ENCODE results near the gene F5. TPM values are rescaled to one million over a fixed set of nuclear protein-coding genes. Genes with fewer than 3 reads are reported as not detected.
A peak's percentile ranks its signal among the peaks of the same experiment; 100 is the strongest.

The F5 gene
- total and polyA plus RNA-seq, 2 experiments from 2014 or later = 0.01 TPM; not detected in 1

GRCh38 chr1:169473347-169473746 is 112.9 kb downstream of the F5 start:
- Histone ChIP-seq H3K36me3 (peaks cover 23% of the 10 kb centered on the region), H3K27ac (no peak overlapping the region), H3K27me3 (no peaks in the 10 kb centered on the region), H3K4me3 (no peak overlapping the region), H3K4me1 (ENCODE audit: low read depth) (no peaks in the 10 kb centered on the region), H3K9me3 (ENCODE audit: low read depth) (no peaks in the 10 kb centered on the region)
- TF ChIP-seq CTCF (IDR thresholded peaks at IDR 0.05; ENCODE audit: low read depth, low read length) = no peak
- no peak for DNase-seq (ENCODE audit: low read depth in 1 of 2, low spot score in 1 of 2)

- no peaks in the 10 kb centered on the region for H3K4me1 ChIP-seq (ENCODE audit: low read depth)
- H3K36me3 ChIP-seq = peaks cover 29% of the 10 kb centered on the region
- H3K9me3 ChIP-seq (ENCODE audit: low read depth) = no peaks in the 10 kb centered on the region
- no peak for TF ChIP-seq CTCF (IDR thresholded peaks at IDR 0.05; ENCODE audit: low read depth, low read length)
- no peak overlapping the region for H3K27ac ChIP-seq
- H3K4me3 ChIP-seq = no peak overlapping the region
- H3K27me3 ChIP-seq = no peaks in the 10 kb centered on the region
- DNase-seq (ENCODE audit: low read depth in 1 of 2, low spot score in 1 of 2) = no peak
Measured at GRCh38 chr1:169472738-169473137, 113.5 kb downstream of the F5 start.

GRCh38 chr1:169468982-169469381 is 117.3 kb downstream of the F5 start:
- H3K9me3 ChIP-seq (ENCODE audit: low read depth) = no peaks in the 10 kb centered on the region
- H3K36me3 ChIP-seq = peaks cover 22% of the 10 kb centered on the region
- no peak for TF ChIP-seq CTCF (IDR thresholded peaks at IDR 0.05; ENCODE audit: low read depth, low read length)
- no peak for DNase-seq (ENCODE audit: low read depth in 1 of 2, low spot score in 1 of 2)
- no peaks in the 10 kb centered on the region for H3K27me3 ChIP-seq
- H3K4me3 ChIP-seq = no peak overlapping the region
- no peaks in the 10 kb centered on the region for H3K4me1 ChIP-seq (ENCODE audit: low read depth)
- H3K27ac ChIP-seq = no peak overlapping the region

- TF ChIP-seq CTCF (IDR thresholded peaks at IDR 0.05; ENCODE audit: low read depth, low read length) = peak; percentile 40
- peak; percentile 16 to 72 for DNase-seq (ENCODE audit: low read depth in 1 of 2, low spot score in 1 of 2)
- no peaks in the 10 kb centered on the region for H3K27me3 ChIP-seq
- no peak overlapping the region for H3K4me3 ChIP-seq
- H3K9me3 ChIP-seq (ENCODE audit: low read depth) = no peaks in the 10 kb centered on the region
- no peaks in the 10 kb centered on the region for H3K4me1 ChIP-seq (ENCODE audit: low read depth)
- H3K36me3 ChIP-seq = peaks cover 19% of the 10 kb centered on the region
- H3K27ac ChIP-seq = no peak overlapping the region
Measured at GRCh38 chr1:169466259-169467230, 119.7 kb downstream of the F5 start.

GRCh38 chr1:169465281-169465680 is 121.0 kb downstream of the F5 start:
- Histone ChIP-seq H3K4me1 (ENCODE audit: low read depth) (no peaks in the 10 kb centered on the region), H3K4me3 (no peak overlapping the region), H3K27me3 (peaks cover under 1% of the 10 kb centered on the region), H3K9me3 (ENCODE audit: low read depth) (no peaks in the 10 kb centered on the region), H3K27ac (no peak overlapping the region), H3K36me3 (peaks cover 19% of the 10 kb centered on the region)
- no peak for TF ChIP-seq CTCF (IDR thresholded peaks at IDR 0.05; ENCODE audit: low read depth, low read length)
- no peak for DNase-seq (ENCODE audit: low read depth in 1 of 2, low spot score in 1 of 2)

Other genes with a start within 250 kb of the F5 start
- gene NME7, start 218.7 kb downstream of the F5 start, total RNA-seq = 10.1 and 10.9 TPM in 2 replicates
- gene NME7, start 218.7 kb downstream of the F5 start, polyA plus RNA-seq = 110 and 140 TPM in 2 replicates
- gene BLZF1, start 218.3 kb downstream of the F5 start, total RNA-seq = 11.1 and 17.3 TPM in 2 replicates
- gene BLZF1, start 218.3 kb downstream of the F5 start, polyA plus RNA-seq = 19.7 and 20.8 TPM in 2 replicates
- 3.6 and 5.9 TPM in 2 replicates for gene CCDC181, start 159.0 kb downstream of the F5 start, total RNA-seq
- gene CCDC181, start 159.0 kb downstream of the F5 start, polyA plus RNA-seq = 5.1 and 6.5 TPM in 2 replicates
- gene SLC19A2, start 100.5 kb downstream of the F5 start, total RNA-seq = 16.2 and 18.6 TPM in 2 replicates
- gene SLC19A2, start 100.5 kb downstream of the F5 start, polyA plus RNA-seq = 8.8 and 19.4 TPM in 2 replicates
- not detected in 2 replicates for gene SELP, start 43.6 kb upstream of the F5 start, total RNA-seq
- gene SELP, start 43.6 kb upstream of the F5 start, polyA plus RNA-seq = not detected in 2 replicates
- 0.63 TPM in 1 of 2 replicates, not detected in the other for gene SELL, start 125.1 kb upstream of the F5 start, total RNA-seq
- gene SELL, start 125.1 kb upstream of the F5 start, polyA plus RNA-seq = not detected in 2 replicates
- gene SELE, start 147.6 kb upstream of the F5 start, total RNA-seq = not detected in 2 replicates
- not detected in 2 replicates for gene SELE, start 147.6 kb upstream of the F5 start, polyA plus RNA-seq
- gene METTL18, start 208.4 kb upstream of the F5 start, total RNA-seq = 4.0 and 4.5 TPM in 2 replicates
- gene METTL18, start 208.4 kb upstream of the F5 start, polyA plus RNA-seq = 9.5 and 10.8 TPM in 2 replicates